HepG2 (cell line): Measurements from ENCODE around the gene ZFR2. TPM values are rescaled to one million over a fixed set of nuclear protein-coding genes. Genes with fewer than 3 reads are reported as not detected.

Source experiments
- BCL6 ChIP-seq: IDR thresholded peaks from 2 replicates; pipeline ENCODE4 v1.6.1; 2016; ENCODE audit warnings: missing genetic modification reagents, missing compliant biosample characterization
- DNMT1 ChIP-seq: sonication (generic); formaldehyde crosslinking; IDR thresholded peaks from 2 replicates; pipeline ENCODE4 v1.5.1; 2020; ENCODE audit warnings: mild to moderate bottlenecking, missing genetic modification reagents
- KLF6 ChIP-seq: IDR thresholded peaks from 2 replicates; pipeline ENCODE4 v1.8.0; 2016; ENCODE audit warnings: missing biosample characterization, missing genetic modification reagents
- RAD21 ChIP-seq: fragments of 450-650 bp; formaldehyde crosslinking; IDR thresholded peaks from 2 replicates; pipeline ENCODE4 v1.5.0; 2020; ENCODE audit warnings: mild to moderate bottlenecking
- RARA ChIP-seq: IDR thresholded peaks from 2 replicates; pipeline ENCODE4 v1.6.1; 2016; ENCODE audit warnings: missing genetic modification reagents, missing compliant biosample characterization
- SP140L ChIP-seq: sonication (generic); formaldehyde crosslinking; IDR thresholded peaks from 2 replicates; pipeline ENCODE4 v1.4.0; 2020; ENCODE audit warnings: missing genetic modification reagents, borderline replicate concordance
- ZGPAT ChIP-seq: IDR thresholded peaks from 2 replicates; pipeline ENCODE4 v1.6.1; 2016; ENCODE audit warnings: mild to moderate bottlenecking
- ZNF740 ChIP-seq: sonication (generic); formaldehyde crosslinking; IDR thresholded peaks from 2 replicates; pipeline ENCODE4 v1.4.0; 2020; ENCODE audit warnings: missing genetic modification reagents
- ZNF773 ChIP-seq: sonication (generic); formaldehyde crosslinking; IDR thresholded peaks from 2 replicates; pipeline ENCODE4 v1.4.0; 2020; ENCODE audit warnings: missing genetic modification reagents, borderline replicate concordance
- polyA plus RNA-seq, 8 experiments: library from polyadenylated mRNA; depleted of rRNA in 3 of 8; stranded (reverse) in 7 of 8; unstranded in 1 of 8; fragments of >200 nt; fragmentation: Illumina TruSeq in 4 of 8; extraction: Trizol in 4 of 8; gene quantifications; 2 replicates each; pipeline versions ENCODE4 v1.2.1 to v1.2.3, GENCODE V29; 2011 to 2016; ENCODE audit warnings: low read depth in 4 of 8, missing spikeins in 1 of 8, mixed read lengths in 1 of 8; ENCODE audit not compliant: insufficient read depth in 1 of 8
- total RNA-seq, 5 experiments: library from RNA; depleted of rRNA; stranded (reverse); fragments of >200 nt; fragmentation: Illumina TruSeq; extraction: Trizol; gene quantifications; 2 replicates each; pipeline ENCODE4 v1.2.3, GENCODE V29; 2016; ENCODE audit warnings: low read depth in 1 of 5
- TF ChIP-seq, protein P1 (sequence below): sonication (generic); formaldehyde crosslinking; IDR thresholded peaks from 2 replicates; pipeline ENCODE4 v1.8.0; 2022; ENCODE audit warnings: missing genetic modification reagents, mild to moderate bottlenecking, borderline replicate concordance
- TF ChIP-seq, protein P2 (sequence below): sonication (generic); formaldehyde crosslinking; IDR thresholded peaks from 2 replicates; pipeline ENCODE4 v1.5.1; 2020; ENCODE audit warnings: mild to moderate bottlenecking, missing genetic modification reagents, borderline replicate concordance
- TF ChIP-seq, protein P3 (sequence below), 2 experiments: sonication (generic) in 1 of 2; formaldehyde crosslinking in 1 of 2; IDR thresholded peaks; 2 replicates each; pipeline versions ENCODE4 v1.4.0 to v1.6.1; 2016 to 2020; ENCODE audit warnings: borderline replicate concordance in 1 of 2, low read depth in 1 of 2, mild to moderate bottlenecking in 1 of 2, missing genetic modification reagents in 1 of 2
- TF ChIP-seq, protein P4 (sequence below): sonication (generic); formaldehyde crosslinking; IDR thresholded peaks from 2 replicates; pipeline ENCODE4 v1.4.0; 2020; ENCODE audit warnings: mild to moderate bottlenecking, missing genetic modification reagents

ZFR2 gene
- total and polyA plus RNA-seq, 2 of the 13 experiments (the other 11 are each of a cell fraction or from before 2014, with no cell fraction given): 0.37 to 0.69 TPM

GRCh38 chr19:3783660-3784584 is 84.9 kb downstream of the ZFR2 start (continued):
- TF ChIP-seq BCL6 (CRISPR knock-in tag) (0 out of 2 replicates have a peak, but pooled peaks have one; percentile 15), RAD21 (CRISPR knock-in tag) (peak; percentile 70), DNMT1 (no peak), KLF6 (peak; percentile 78; the same call in 1 of the 2 replicates), ZNF773 (no peak), ZNF740 (CRISPR knock-in tag) (no peak), ZGPAT (peak; percentile 36; the same call in 1 of the 2 replicates), RARA (CRISPR knock-in tag) (0 out of 2 replicates have a peak, but pooled peaks have one; percentile 6), SP140L (CRISPR knock-in tag) (no peak)
- TF ChIP-seq, protein P1, sequence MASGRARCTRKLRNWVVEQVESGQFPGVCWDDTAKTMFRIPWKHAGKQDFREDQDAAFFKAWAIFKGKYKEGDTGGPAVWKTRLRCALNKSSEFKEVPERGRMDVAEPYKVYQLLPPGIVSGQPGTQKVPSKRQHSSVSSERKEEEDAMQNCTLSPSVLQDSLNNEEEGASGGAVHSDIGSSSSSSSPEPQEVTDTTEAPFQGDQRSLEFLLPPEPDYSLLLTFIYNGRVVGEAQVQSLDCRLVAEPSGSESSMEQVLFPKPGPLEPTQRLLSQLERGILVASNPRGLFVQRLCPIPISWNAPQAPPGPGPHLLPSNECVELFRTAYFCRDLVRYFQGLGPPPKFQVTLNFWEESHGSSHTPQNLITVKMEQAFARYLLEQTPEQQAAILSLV: no peak
- TF ChIP-seq, protein P2, sequence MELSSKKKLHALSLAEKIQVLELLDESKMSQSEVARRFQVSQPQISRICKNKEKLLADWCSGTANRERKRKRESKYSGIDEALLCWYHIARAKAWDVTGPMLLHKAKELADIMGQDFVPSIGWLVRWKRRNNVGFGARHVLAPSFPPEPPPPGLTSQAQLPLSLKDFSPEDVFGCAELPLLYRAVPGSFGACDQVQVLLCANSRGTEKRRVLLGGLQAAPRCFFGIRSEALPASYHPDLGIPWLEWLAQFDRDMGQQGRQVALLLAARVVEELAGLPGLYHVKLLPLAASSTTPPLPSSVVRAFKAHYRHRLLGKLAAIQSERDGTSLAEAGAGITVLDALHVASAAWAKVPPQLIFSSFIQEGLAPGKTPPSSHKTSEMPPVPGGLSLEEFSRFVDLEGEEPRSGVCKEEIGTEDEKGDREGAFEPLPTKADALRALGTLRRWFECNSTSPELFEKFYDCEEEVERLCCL (CRISPR knock-in tag): no peak
- TF ChIP-seq, protein P3, sequence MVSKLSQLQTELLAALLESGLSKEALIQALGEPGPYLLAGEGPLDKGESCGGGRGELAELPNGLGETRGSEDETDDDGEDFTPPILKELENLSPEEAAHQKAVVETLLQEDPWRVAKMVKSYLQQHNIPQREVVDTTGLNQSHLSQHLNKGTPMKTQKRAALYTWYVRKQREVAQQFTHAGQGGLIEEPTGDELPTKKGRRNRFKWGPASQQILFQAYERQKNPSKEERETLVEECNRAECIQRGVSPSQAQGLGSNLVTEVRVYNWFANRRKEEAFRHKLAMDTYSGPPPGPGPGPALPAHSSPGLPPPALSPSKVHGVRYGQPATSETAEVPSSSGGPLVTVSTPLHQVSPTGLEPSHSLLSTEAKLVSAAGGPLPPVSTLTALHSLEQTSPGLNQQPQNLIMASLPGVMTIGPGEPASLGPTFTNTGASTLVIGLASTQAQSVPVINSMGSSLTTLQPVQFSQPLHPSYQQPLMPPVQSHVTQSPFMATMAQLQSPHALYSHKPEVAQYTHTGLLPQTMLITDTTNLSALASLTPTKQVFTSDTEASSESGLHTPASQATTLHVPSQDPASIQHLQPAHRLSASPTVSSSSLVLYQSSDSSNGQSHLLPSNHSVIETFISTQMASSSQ (IDR thresholded peaks at IDR 0.05; ENCODE audit: low read depth): no peak
- TF ChIP-seq, protein P3 (CRISPR knock-in tag; IDR thresholded peaks at IDR 0.05; ENCODE audit: borderline replicate concordance): no peak
- TF ChIP-seq, protein P4, sequence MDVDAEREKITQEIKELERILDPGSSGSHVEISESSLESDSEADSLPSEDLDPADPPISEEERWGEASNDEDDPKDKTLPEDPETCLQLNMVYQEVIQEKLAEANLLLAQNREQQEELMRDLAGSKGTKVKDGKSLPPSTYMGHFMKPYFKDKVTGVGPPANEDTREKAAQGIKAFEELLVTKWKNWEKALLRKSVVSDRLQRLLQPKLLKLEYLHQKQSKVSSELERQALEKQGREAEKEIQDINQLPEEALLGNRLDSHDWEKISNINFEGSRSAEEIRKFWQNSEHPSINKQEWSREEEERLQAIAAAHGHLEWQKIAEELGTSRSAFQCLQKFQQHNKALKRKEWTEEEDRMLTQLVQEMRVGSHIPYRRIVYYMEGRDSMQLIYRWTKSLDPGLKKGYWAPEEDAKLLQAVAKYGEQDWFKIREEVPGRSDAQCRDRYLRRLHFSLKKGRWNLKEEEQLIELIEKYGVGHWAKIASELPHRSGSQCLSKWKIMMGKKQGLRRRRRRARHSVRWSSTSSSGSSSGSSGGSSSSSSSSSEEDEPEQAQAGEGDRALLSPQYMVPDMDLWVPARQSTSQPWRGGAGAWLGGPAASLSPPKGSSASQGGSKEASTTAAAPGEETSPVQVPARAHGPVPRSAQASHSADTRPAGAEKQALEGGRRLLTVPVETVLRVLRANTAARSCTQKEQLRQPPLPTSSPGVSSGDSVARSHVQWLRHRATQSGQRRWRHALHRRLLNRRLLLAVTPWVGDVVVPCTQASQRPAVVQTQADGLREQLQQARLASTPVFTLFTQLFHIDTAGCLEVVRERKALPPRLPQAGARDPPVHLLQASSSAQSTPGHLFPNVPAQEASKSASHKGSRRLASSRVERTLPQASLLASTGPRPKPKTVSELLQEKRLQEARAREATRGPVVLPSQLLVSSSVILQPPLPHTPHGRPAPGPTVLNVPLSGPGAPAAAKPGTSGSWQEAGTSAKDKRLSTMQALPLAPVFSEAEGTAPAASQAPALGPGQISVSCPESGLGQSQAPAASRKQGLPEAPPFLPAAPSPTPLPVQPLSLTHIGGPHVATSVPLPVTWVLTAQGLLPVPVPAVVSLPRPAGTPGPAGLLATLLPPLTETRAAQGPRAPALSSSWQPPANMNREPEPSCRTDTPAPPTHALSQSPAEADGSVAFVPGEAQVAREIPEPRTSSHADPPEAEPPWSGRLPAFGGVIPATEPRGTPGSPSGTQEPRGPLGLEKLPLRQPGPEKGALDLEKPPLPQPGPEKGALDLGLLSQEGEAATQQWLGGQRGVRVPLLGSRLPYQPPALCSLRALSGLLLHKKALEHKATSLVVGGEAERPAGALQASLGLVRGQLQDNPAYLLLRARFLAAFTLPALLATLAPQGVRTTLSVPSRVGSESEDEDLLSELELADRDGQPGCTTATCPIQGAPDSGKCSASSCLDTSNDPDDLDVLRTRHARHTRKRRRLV (CRISPR knock-in tag): no peak
